Adrenal gland (tissue), 12 donors: ENCODE measurements around the gene COMP. TPM values are rescaled to one million over a fixed set of nuclear protein-coding genes. Genes with fewer than 3 reads are reported as not detected.

Experiments
- DNase-seq, 7 donors: peaks; one replicate each; pipeline ENCODE4 v3.0.0-alpha.2; 2019 to 2020
- H3K27ac ChIP-seq, 5 donors: fragments of 200-600 bp; sonication (generic) in 4 of 5; 1 replicate in 3 of 5; 2 replicates in 2 of 5; pipeline versions ENCODE4 v1.5.1 to v1.8.0; 2016 to 2020; ENCODE audit warnings: mild to moderate bottlenecking in 1 of 5
- H3K27me3 ChIP-seq: fragments of 200-600 bp; 2 replicates; pipeline ENCODE4 v1.8.0; 2021
- H3K36me3 ChIP-seq, 2 donors: fragments of 200-600 bp; replicated peaks in 1 of 2; 1 replicate in 1 of 2; 2 replicates in 1 of 2; pipeline versions ENCODE4 v1.5.1 to v1.8.0; 2018 to 2022
- H3K4me1 ChIP-seq, 2 donors: fragments of 200-600 bp; replicated peaks in 1 of 2; 1 replicate in 1 of 2; 2 replicates in 1 of 2; pipeline versions ENCODE4 v1.5.1 to v1.8.0; 2018 to 2021
- H3K4me3 ChIP-seq, 4 donors: fragments of 200-600 bp; sonication (generic) in 3 of 4; one replicate each; pipeline ENCODE4 v1.5.1; 2016 to 2018
- H3K9me3 ChIP-seq, 3 donors: fragments of 200-600 bp; sonication (generic) in 1 of 3; replicated peaks in 1 of 3; 1 replicate in 2 of 3; 2 replicates in 1 of 3; pipeline versions ENCODE4 v1.5.1 to v1.8.0; 2016 to 2021
- CTCF ChIP-seq, 6 experiments: fragments of 450-650 bp in 4 of 6; fragments of 200-600 bp in 2 of 6; sonication (generic) in 1 of 6; IDR thresholded peaks; 1 replicate in 5 of 6; 2 replicates in 1 of 6; pipeline versions ENCODE4 v1.5.1 to v1.8.0; 2016 to 2021; ENCODE audit warnings: antibody characterized with exemption in 6 of 6, mild to moderate bottlenecking in 2 of 6, moderate library complexity in 1 of 6
- POLR2A ChIP-seq, 2 donors: fragments of 450-650 bp; IDR thresholded peaks; one replicate each; pipeline ENCODE4 v1.6.1; 2017; ENCODE audit warnings: antibody characterized with exemption in 2 of 2, mild to moderate bottlenecking in 2 of 2, moderate library complexity in 1 of 2
- WGBS, 4 donors: extraction: QIAGEN DNeasy Blood & Tissue Kit in 2 of 4; methylation state at CpG; one replicate each; pipeline versions ENCODE4 v1.1.5 to v1.1.7; 2013 to 2017; 5-methylcytosine and 5-hydroxymethylcytosine counted together
- intact Hi-C, 2 donors: fragments of 100-400 bp; cut with DNase I; formaldehyde crosslinking; loops; one replicate each; pipeline versions ENCODE4 v1.14.1 to v1.15.0; 2022 to 2023
- polyA plus RNA-seq, 3 donors: library from polyadenylated mRNA; stranded (reverse); fragments of 200-250 nt in 2 of 3; fragments of 350-450 nt in 1 of 3; fragmentation: Illumina TruSeq in 1 of 3; extraction: RNeasy Lipid Tissue Mini Kit (QIAGEN cat#74804) in 1 of 3; gene quantifications; one replicate each; pipeline ENCODE4 v1.2.3, GENCODE V29; 2013 to 2014
- total RNA-seq, 9 donors: library from RNA; depleted of rRNA in 4 of 9; stranded (reverse); fragments of >200 nt in 4 of 9; fragments of 120-200 nt in 1 of 9; fragmentation: NEBNext Ultra II Directional in 1 of 9; extraction: Animal tissue kit (Norgen Biotek cat#: 25700) in 1 of 9; gene quantifications; one replicate each; pipeline versions ENCODE4 v1.1.0 to v1.2.4, GENCODE V29; 2013 to 2023
- donor health status: healthy with polysubstance abuse.
- donor health status: Bipolar disorder and iron deficiency.
- donor health status: DM: yes; HTN: yes; CAD: no.
- donor health status: DM: no; HTN: no; CAD: no.
- donor health status: DM: no; HTN: no; CAD: no.
- donor health status: DM: yes; HTN: yes; CAD: no.

The COMP gene
- total and polyA plus RNA-seq, 12 donors: 0.11 to 0.17 (median 0.16) TPM; not detected in 9

GRCh38 chr19:18760440-18761383 lies 30.4 kb downstream of the COMP start:
- no peaks in the 10 kb centered on the region for H3K9me3 ChIP-seq
- H3K4me3 ChIP-seq: no peak overlapping the region
- H3K4me1 ChIP-seq: peaks cover 8 to 29% of the 10 kb centered on the region in 2 donors
- no peak for DNase-seq
- 86 to 93% (median 90%) methylated on average over 21 to 27 of the region's 27 CpGs for WGBS, 4 donors
- TF ChIP-seq POLR2A (IDR thresholded peaks at IDR 0.05): no peak
- TF ChIP-seq CTCF (IDR thresholded peaks at IDR 0.05): no peak
- no peaks in the 10 kb centered on the region for H3K27me3 ChIP-seq
- H3K27ac ChIP-seq: no peak overlapping the region
- no peaks in the 10 kb centered on the region for H3K36me3 ChIP-seq
- intact Hi-C loops: no loop called here

GRCh38 chr19:18759995-18760426 lies 31.1 kb downstream of the COMP start:
- Histone ChIP-seq H3K4me3 (no peak overlapping the region), H3K36me3 (no peaks in the 10 kb centered on the region), H3K27me3 (no peaks in the 10 kb centered on the region), H3K27ac (no peak overlapping the region), H3K4me1 (peaks cover 8 to 29% of the 10 kb centered on the region in 2 donors), H3K9me3 (no peaks in the 10 kb centered on the region)
- DNase-seq: no peak
- 86 to 94% (median 92%) methylated on average over 13 to 22 of the region's 22 CpGs for WGBS, 4 donors
- TF ChIP-seq POLR2A (IDR thresholded peaks at IDR 0.05) (no peak), CTCF (IDR thresholded peaks at IDR 0.05) (no peak)
- intact Hi-C loops: no loop called here

GRCh38 chr19:18759304-18759994 lies 31.7 kb downstream of the COMP start:
- 85 to 92% (median 85%) methylated on average over 13 to 19 of the region's 19 CpGs for WGBS, 4 donors
- DNase-seq: no peak
- Histone ChIP-seq H3K27ac (no peak overlapping the region), H3K9me3 (no peaks in the 10 kb centered on the region), H3K4me1 (peaks cover 8 to 27% of the 10 kb centered on the region in 2 donors), H3K27me3 (no peaks in the 10 kb centered on the region), H3K4me3 (no peak overlapping the region), H3K36me3 (no peaks in the 10 kb centered on the region)
- TF ChIP-seq CTCF (IDR thresholded peaks at IDR 0.05) (no peak), POLR2A (IDR thresholded peaks at IDR 0.05) (no peak)
- intact Hi-C loops: no loop called here

GRCh38 chr19:18756896-18757295 lies 34.2 kb downstream of the COMP start:
- Histone ChIP-seq H3K4me3 (no peak overlapping the region), H3K27ac (no peak overlapping the region), H3K4me1 (peaks cover 0 to 1% of the 10 kb centered on the region in 2 donors), H3K9me3 (no peaks in the 10 kb centered on the region), H3K27me3 (no peaks in the 10 kb centered on the region), H3K36me3 (peaks cover 0 to 5% of the 10 kb centered on the region in 2 donors)
- TF ChIP-seq POLR2A (IDR thresholded peaks at IDR 0.05) (no peak), CTCF (IDR thresholded peaks at IDR 0.05) (no peak)
- intact Hi-C loops: no loop called here
- DNase-seq: no peak
- 86 to 94% (median 91%) methylated on average over 10 to 16 of the region's 16 CpGs for WGBS, 4 donors
